H1 (cell line): ENCODE data around the gene PIP5K1C. TPM values are rescaled to one million over a fixed set of nuclear protein-coding genes. Genes with fewer than 3 reads are reported as not detected.

Experiments
- CTCF ChIA-PET: fragments of 300-600 bp; sonication (Branson Sonifier 250); formaldehyde crosslinking; loops from one replicate; lab custom pipeline; 2021; ENCODE audit not compliant: partially characterized antibody; lab: Charles Lee
- POLR2A ChIA-PET: fragments of 300-600 bp; sonication (Branson Sonifier 250); formaldehyde crosslinking; loops from one replicate; lab custom pipeline; 2021; ENCODE audit warnings: inconsistent platforms; ENCODE audit not compliant: partially characterized antibody; lab: Charles Lee
- DNase-seq, 2 experiments: peaks; one replicate each; pipeline versions ENCODE4 v3.0.0 to v3.0.0-alpha.2; 2010 to 2022; ENCODE audit warnings: low spot score in 2 of 2, low read depth in 1 of 2, mixed read lengths in 1 of 2
- FAIRE-seq: peaks from 2 replicates; lab custom pipeline; 2011; peaks lifted over from hg19 to GRCh38; lab: Jason Lieb, UNC
- H2AFZ ChIP-seq: 2 replicates; pipeline ENCODE4 v1.8.1; 2012; ENCODE audit warnings: low read length, inconsistent platforms
- H2AK5ac ChIP-seq: 2 replicates; pipeline ENCODE4 v1.6.1; 2013; ENCODE audit warnings: low read depth, low read length
- H2BK120ac ChIP-seq: replicated peaks from 2 replicates; pipeline ENCODE3; 2013; ENCODE audit warnings: low read depth, low read length, inconsistent platforms
- H2BK12ac ChIP-seq: 2 replicates; pipeline ENCODE4 v1.6.1; 2013; ENCODE audit warnings: low read depth, low read length
- H2BK15ac ChIP-seq: 2 replicates; pipeline ENCODE4 v1.6.1; 2013; ENCODE audit warnings: low read length
- H2BK20ac ChIP-seq: 2 replicates; pipeline ENCODE4 v1.6.1; 2013; ENCODE audit warnings: low read length
- H2BK5ac ChIP-seq: 2 replicates; pipeline ENCODE4 v1.6.1; 2013; ENCODE audit warnings: low read depth, low read length
- H3K14ac ChIP-seq: 2 replicates; pipeline ENCODE4 v1.6.1; 2013; ENCODE audit warnings: inconsistent platforms; ENCODE audit not compliant: insufficient read length
- H3K18ac ChIP-seq: 2 replicates; pipeline ENCODE4 v1.6.1; 2013; ENCODE audit warnings: low read length; ENCODE audit errors: extremely low read depth
- H3K23ac ChIP-seq: 2 replicates; pipeline ENCODE4 v1.6.1; 2013; ENCODE audit warnings: inconsistent platforms; ENCODE audit not compliant: insufficient read length
- H3K23me2 ChIP-seq: 2 replicates; pipeline ENCODE4 v1.6.1; 2013; ENCODE audit warnings: low read depth, low read length
- H3K27ac ChIP-seq: 2 replicates; pipeline ENCODE4 v1.6.1; 2011; ENCODE audit warnings: low read depth, low read length, inconsistent platforms
- H3K27me3 ChIP-seq, 4 experiments: replicated peaks in 1 of 4; 1 replicate in 1 of 4; 2 replicates in 3 of 4; pipeline versions ENCODE4 v1.6.1 to v1.8.1; 2011 to 2013; ENCODE audit warnings: low read length in 3 of 4, mild to moderate bottlenecking in 3 of 4, inconsistent platforms in 2 of 4, mixed read lengths in 2 of 4, moderate library complexity in 1 of 4; ENCODE audit not compliant: control insufficient read depth in 3 of 4, insufficient read depth in 3 of 4; ENCODE audit errors: extremely low read depth in 1 of 4
- H3K36me3 ChIP-seq, 4 experiments: 2 replicates each; pipeline versions ENCODE4 v1.6.1 to v1.8.1; 2011 to 2013; ENCODE audit warnings: mild to moderate bottlenecking in 4 of 4, low read length in 3 of 4, moderate library complexity in 2 of 4, control low read depth in 1 of 4, inconsistent platforms in 1 of 4; ENCODE audit not compliant: insufficient read depth in 4 of 4, control insufficient read depth in 2 of 4
- H3K4ac ChIP-seq: replicated peaks from 2 replicates; pipeline ENCODE3; 2013; ENCODE audit warnings: low read length, low read depth, mixed read lengths, inconsistent platforms; ENCODE audit not compliant: insufficient read length
- H3K4me1 ChIP-seq, 4 experiments: replicated peaks in 1 of 4; 1 replicate in 1 of 4; 2 replicates in 3 of 4; pipeline versions ENCODE4 v1.6.1 to v1.8.1; 2011 to 2013; ENCODE audit warnings: low read length in 3 of 4, inconsistent platforms in 2 of 4, mixed read lengths in 1 of 4; ENCODE audit not compliant: insufficient read depth in 4 of 4, control insufficient read depth in 3 of 4
- H3K4me2 ChIP-seq, 2 experiments: 2 replicates each; pipeline versions ENCODE4 v1.6.1 to v1.8.1; 2011 to 2013; ENCODE audit warnings: low read depth in 2 of 2, low read length in 2 of 2, control low read depth in 1 of 2, inconsistent platforms in 1 of 2, mild to moderate bottlenecking in 1 of 2; ENCODE audit not compliant: insufficient read depth in 1 of 2
- H3K4me3 ChIP-seq, 4 experiments: fragments of 200-600, 300-600 bp in 1 of 4; sonication (generic), shearing (Covaris generic), sonication (Bioruptor Twin) in 1 of 4; 2 replicates each; pipeline versions ENCODE4 v1.5.1 to v1.8.1; 2011 to 2016; ENCODE audit warnings: low read length in 4 of 4, low read depth in 3 of 4, control low read depth in 2 of 4, inconsistent platforms in 2 of 4, mild to moderate bottlenecking in 2 of 4, mixed read lengths in 1 of 4, moderate library complexity in 1 of 4; ENCODE audit not compliant: insufficient read depth in 2 of 4; ENCODE audit errors: extremely low read depth in 1 of 4
- H3K56ac ChIP-seq: replicated peaks from 2 replicates; pipeline ENCODE3; 2013; ENCODE audit warnings: low read depth, mild to moderate bottlenecking, mixed read lengths, low read length, inconsistent platforms; ENCODE audit not compliant: insufficient read length
- H3K79me1 ChIP-seq: 2 replicates; pipeline ENCODE4 v1.6.1; 2013; ENCODE audit warnings: low read depth, low read length, control low read depth
- H3K79me2 ChIP-seq, 2 experiments: 2 replicates each; pipeline versions ENCODE4 v1.6.1 to v1.8.1; 2012 to 2013; ENCODE audit warnings: low read length in 2 of 2, mild to moderate bottlenecking in 2 of 2, inconsistent platforms in 1 of 2; ENCODE audit not compliant: insufficient read depth in 2 of 2, control insufficient read depth in 1 of 2
- H3K9ac ChIP-seq, 4 experiments: replicated peaks in 1 of 4; 1 replicate in 1 of 4; 2 replicates in 3 of 4; pipeline versions ENCODE4 v1.6.1 to v1.8.1; 2011 to 2013; ENCODE audit warnings: low read depth in 3 of 4, low read length in 3 of 4, control low read depth in 2 of 4, mild to moderate bottlenecking in 2 of 4, moderate library complexity in 2 of 4, inconsistent platforms in 1 of 4; ENCODE audit errors: extremely low read depth in 1 of 4
- H3K9me3 ChIP-seq, 2 experiments: 2 replicates each; pipeline versions ENCODE4 v1.6.1 to v1.8.1; 2012 to 2013; ENCODE audit warnings: mild to moderate bottlenecking in 2 of 2, moderate library complexity in 2 of 2, control low read depth in 1 of 2, inconsistent platforms in 1 of 2, low read depth in 1 of 2, low read length in 1 of 2, mixed read lengths in 1 of 2; ENCODE audit not compliant: insufficient read depth in 2 of 2
- H4K20me1 ChIP-seq, 2 experiments: replicated peaks in 1 of 2; 2 replicates each; pipeline versions ENCODE3 to v1.8.1; 2011 to 2013; ENCODE audit warnings: inconsistent platforms in 2 of 2, low read length in 2 of 2, mild to moderate bottlenecking in 1 of 2; ENCODE audit not compliant: insufficient read depth in 2 of 2, control insufficient read depth in 1 of 2
- H4K5ac ChIP-seq: 2 replicates; pipeline ENCODE4 v1.6.1; 2013; ENCODE audit warnings: low read length, low read depth, mixed read lengths, inconsistent platforms; ENCODE audit not compliant: insufficient read length
- H4K8ac ChIP-seq: 2 replicates; pipeline ENCODE4 v1.8.0; 2013; ENCODE audit warnings: mild to moderate bottlenecking, moderate library complexity, low read length, inconsistent platforms; ENCODE audit not compliant: insufficient read depth; ENCODE audit errors: extremely low read depth
- H4K91ac ChIP-seq: replicated peaks from 2 replicates; pipeline ENCODE3; 2013; ENCODE audit warnings: low read length, mixed read lengths, inconsistent platforms; ENCODE audit not compliant: insufficient read length
- CHD1 ChIP-seq: IDR thresholded peaks from 2 replicates; pipeline ENCODE4 v1.6.1; 2012; ENCODE audit warnings: low read depth, low read length, improper control_type of control experiment
- CHD2 ChIP-seq: IDR thresholded peaks from 2 replicates; pipeline ENCODE4 v1.6.1; 2012; ENCODE audit warnings: low read length, improper control_type of control experiment
- FOSL1 ChIP-seq: IDR thresholded peaks from 2 replicates; pipeline ENCODE4 v1.6.1; 2011; ENCODE audit warnings: mild to moderate bottlenecking, low read depth, low read length, moderate library complexity; ENCODE audit not compliant: insufficient read depth
- GABPA ChIP-seq: IDR thresholded peaks from 2 replicates; pipeline ENCODE4 v1.6.1; 2011; ENCODE audit warnings: mild to moderate bottlenecking, low read length, moderate library complexity, borderline replicate concordance; ENCODE audit not compliant: insufficient read depth
- MAFK ChIP-seq: IDR thresholded peaks from 2 replicates; pipeline ENCODE4 v1.6.1; 2012; ENCODE audit warnings: low read depth, mild to moderate bottlenecking, improper control_type of control experiment, low read length
- POLR2AphosphoS5 ChIP-seq: IDR thresholded peaks from 2 replicates; pipeline ENCODE4 v1.6.1; 2011; ENCODE audit warnings: low read depth, low read length
- SIRT6 ChIP-seq: IDR thresholded peaks from one replicate; pipeline ENCODE4 v1.7.1; 2012; ENCODE audit warnings: low read length, inconsistent platforms
- SRF ChIP-seq: IDR thresholded peaks from 2 replicates; pipeline ENCODE4 v1.6.1; 2011; ENCODE audit warnings: mild to moderate bottlenecking, low read depth, low read length, moderate library complexity
- TEAD4 ChIP-seq: IDR thresholded peaks from 2 replicates; pipeline ENCODE4 v1.6.1; 2012; ENCODE audit warnings: low read depth, low read length, inconsistent platforms, mixed read lengths
- WGBS, 2 experiments: shearing (Covaris generic) in 1 of 2; methylation state at CpG; one replicate each; pipeline versions ENCODE4 v1.1.6 to v1.1.7; 2013 to 2015; ENCODE audit warnings: low lambda C conversion rate in 2 of 2, mixed read lengths in 2 of 2, inconsistent platforms in 1 of 2, low coverage in 1 of 2, missing lambda C conversion rate in 1 of 2; ENCODE audit not compliant: insufficient replicate concordance in 2 of 2, insufficient coverage in 1 of 2, insufficient read length in 1 of 2; ENCODE audit errors: extremely low coverage in 1 of 2, missing lambda C conversion rate in 1 of 2; 5-methylcytosine and 5-hydroxymethylcytosine counted together
- polyA plus RNA-seq, 7 experiments: library from polyadenylated mRNA; depleted of rRNA in 3 of 7; stranded (reverse) in 5 of 7; unstranded in 2 of 7; fragments of >200 nt in 5 of 7; fragments of 200-250 nt in 2 of 7; gene quantifications; 1 replicate in 5 of 7; 2 replicates in 1 of 7; 4 replicates in 1 of 7; pipeline versions ENCODE4 v1.2.1 to v1.2.3, GENCODE V29; 2011 to 2013; ENCODE audit warnings: missing spikeins in 2 of 7, mixed read lengths in 2 of 7
- total RNA-seq: library from RNA; stranded (reverse); fragmentation: NEBNext Ultra II Directional; extraction: Animal tissue kit (Norgen Biotek cat#: 25700); gene quantifications from 2 replicates; pipeline ENCODE4 v1.2.1, GENCODE V29; 2021
- TF ChIP-seq, protein P1 (sequence below), 3 experiments: IDR thresholded peaks; 1 replicate in 2 of 3; 2 replicates in 1 of 3; pipeline versions ENCODE4 v1.5.1 to v1.6.1; 2011; ENCODE audit warnings: low read length in 3 of 3, mild to moderate bottlenecking in 3 of 3, inconsistent platforms in 2 of 3, low read depth in 1 of 3, moderate library complexity in 1 of 3; ENCODE audit not compliant: insufficient read depth in 1 of 3; ENCODE audit errors: control extremely low read depth in 1 of 3

PIP5K1C gene
- total and polyA plus RNA-seq, 2 of the 8 experiments (the other 6 are each of a cell fraction or from before 2014, with no cell fraction given): 10.6 to 32.9 TPM

DNA sequence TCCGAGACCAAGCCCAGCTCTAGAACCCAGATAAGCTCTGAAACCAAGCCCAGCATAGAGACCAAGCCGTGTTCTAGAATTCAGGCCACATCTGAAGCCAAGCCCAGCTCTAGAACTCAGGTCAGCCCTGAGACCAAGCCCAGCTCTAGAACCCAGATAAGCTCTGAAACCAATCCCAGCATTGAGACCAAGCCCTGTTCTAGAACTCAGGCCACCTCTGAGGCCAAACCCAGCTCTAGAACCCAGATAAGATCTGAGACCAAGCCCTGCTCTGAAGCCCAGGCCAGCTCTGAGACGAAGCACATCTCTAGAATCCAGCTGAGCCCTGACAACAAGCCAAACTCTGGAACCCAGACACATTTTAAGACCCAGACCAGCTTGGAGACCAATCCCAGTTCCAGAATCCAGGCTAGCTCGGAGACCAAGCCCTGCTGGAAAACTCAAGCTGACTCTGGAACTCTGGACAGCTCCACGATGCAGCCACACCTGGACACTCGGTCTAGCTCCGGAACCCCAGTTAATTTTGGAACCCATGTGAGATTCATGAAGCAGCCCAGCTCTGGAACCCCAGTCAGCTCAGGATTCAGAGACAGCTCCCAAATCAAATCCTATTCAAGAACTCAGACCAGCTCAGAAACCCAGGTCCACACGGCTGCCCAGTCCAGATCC is 109.1 kb downstream of the PIP5K1C start:
- Histone ChIP-seq H3K4ac (no peak overlapping the region), H2BK15ac (no peak overlapping the region), H2BK12ac (no peak overlapping the region), H2BK120ac (no peak overlapping the region), H2BK5ac (no peak overlapping the region), H3K18ac (no peak overlapping the region), H4K8ac (no peak overlapping the region), H3K27ac (no peak overlapping the region), H3K79me1 (no peaks in the 10 kb centered on the region; the same call in 1 of the 2 replicates), H3K23me2 (no peaks in the 10 kb centered on the region), H3K14ac (no peak overlapping the region), H2BK20ac (no peak overlapping the region), H4K20me1 (peaks cover 0 to 2% of the 10 kb centered on the region in 2 experiments), H3K4me3 (no peak overlapping the region), H3K23ac (no peak overlapping the region), H3K9me3 (peaks cover 4 to 9% of the 10 kb centered on the region in 2 experiments; a peak in 3 of 4 replicates), H3K9ac (no peak overlapping the region), H2AK5ac (no peak overlapping the region), H3K56ac (no peak overlapping the region), H3K27me3 (peaks cover 0 to 9% (median 5%) of the 10 kb centered on the region in 4 experiments; a peak in 6 of 7 replicates), H3K79me2 (no peaks in the 10 kb centered on the region), H4K91ac (no peak overlapping the region), H3K4me1 (no peaks in the 10 kb centered on the region), H4K5ac (no peak overlapping the region), H2AFZ (no peak overlapping the region), H3K4me2 (no peak overlapping the region), H3K36me3 (no peaks in the 10 kb centered on the region)
- WGBS, 2 experiments: 85% methylated on average over 8 of the region's 8 CpGs; no CpG with 5 or more reads in 1 of the 2 experiments
- ChIA-PET POLR2A (interaction anchor here (0.7 to 1.6 kb wide), 4 partner anchors 9 to 46 kb away, joined by 3 to 4 read pairs (median 4); no protein-coding TSS in a partner anchor), CTCF (interaction anchor here (0.6 to 3.9 kb wide), 25 partner anchors 8 to 286 kb away, joined by 3 to 29 read pairs (median 4); partner anchors contain the start of gene TJP3)
- FAIRE-seq (no peak), DNase-seq (no peak)
- TF ChIP-seq FOSL1 (no peak), POLR2AphosphoS5 (no peak), SIRT6 (no peak), TEAD4 (no peak), CHD2 (no peak), SRF (no peak), GABPA (no peak), CHD1 (no peak), MAFK (no peak)
- TF ChIP-seq, protein P1, sequence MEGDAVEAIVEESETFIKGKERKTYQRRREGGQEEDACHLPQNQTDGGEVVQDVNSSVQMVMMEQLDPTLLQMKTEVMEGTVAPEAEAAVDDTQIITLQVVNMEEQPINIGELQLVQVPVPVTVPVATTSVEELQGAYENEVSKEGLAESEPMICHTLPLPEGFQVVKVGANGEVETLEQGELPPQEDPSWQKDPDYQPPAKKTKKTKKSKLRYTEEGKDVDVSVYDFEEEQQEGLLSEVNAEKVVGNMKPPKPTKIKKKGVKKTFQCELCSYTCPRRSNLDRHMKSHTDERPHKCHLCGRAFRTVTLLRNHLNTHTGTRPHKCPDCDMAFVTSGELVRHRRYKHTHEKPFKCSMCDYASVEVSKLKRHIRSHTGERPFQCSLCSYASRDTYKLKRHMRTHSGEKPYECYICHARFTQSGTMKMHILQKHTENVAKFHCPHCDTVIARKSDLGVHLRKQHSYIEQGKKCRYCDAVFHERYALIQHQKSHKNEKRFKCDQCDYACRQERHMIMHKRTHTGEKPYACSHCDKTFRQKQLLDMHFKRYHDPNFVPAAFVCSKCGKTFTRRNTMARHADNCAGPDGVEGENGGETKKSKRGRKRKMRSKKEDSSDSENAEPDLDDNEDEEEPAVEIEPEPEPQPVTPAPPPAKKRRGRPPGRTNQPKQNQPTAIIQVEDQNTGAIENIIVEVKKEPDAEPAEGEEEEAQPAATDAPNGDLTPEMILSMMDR (IDR thresholded peaks at IDR 0.05; ENCODE audit: control extremely low read depth in 1 of 3, insufficient read depth in 1 of 3, low read depth in 1 of 3, low read length in 3 of 3): no peak
